ENCODE measurements around the gene TEAD4. TPM values are rescaled to one million over a fixed set of nuclear protein-coding genes. Genes with fewer than 3 reads are reported as not detected.

Gene TEAD4
- total and polyA plus RNA-seq, 3 donors from 2014 or later: 9.7 to 16.1 (median 10.9) TPM

- Histone ChIP-seq H3K27me3 (no peaks in the 10 kb centered on the region), H3K4me3 (no peak overlapping the region)
These were observed 79.8 kb downstream of the TEAD4 start for GRCh38 chr12:3038926-3039510.

DNA sequence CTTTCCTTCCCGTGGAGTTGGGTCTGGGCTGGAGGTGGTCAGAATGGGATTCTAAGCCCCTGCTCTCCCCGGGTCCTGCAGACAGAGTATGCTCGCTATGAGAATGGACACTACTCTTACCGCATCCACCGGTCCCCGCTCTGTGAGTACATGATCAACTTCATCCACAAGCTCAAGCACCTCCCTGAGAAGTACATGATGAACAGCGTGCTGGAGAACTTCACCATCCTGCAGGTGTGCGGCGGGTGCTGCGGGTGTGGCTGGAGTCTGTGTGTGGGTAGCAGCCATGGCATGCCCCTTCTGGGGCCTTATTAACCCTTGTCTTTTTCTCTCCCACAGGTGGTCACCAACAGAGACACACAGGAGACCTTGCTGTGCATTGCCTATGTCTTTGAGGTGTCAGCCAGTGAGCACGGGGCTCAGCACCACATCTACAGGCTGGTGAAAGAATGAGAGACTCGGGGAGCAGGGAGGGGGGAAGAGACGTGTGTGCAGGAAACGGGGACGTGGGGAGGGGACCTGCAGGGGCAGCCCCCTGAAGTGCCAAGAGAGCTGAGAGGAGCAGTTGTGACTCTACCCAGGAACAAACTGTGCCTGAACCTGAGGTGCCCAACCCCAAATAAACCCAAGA lies 80.9 kb downstream of the TEAD4 start:
- WGBS, 2 donors: 91 to 94% methylated on average over 15 of the region's 15 CpGs
- no peaks in the 10 kb centered on the region for H3K9me3 ChIP-seq
- intact Hi-C loops (cut with DNase I; ENCODE audit: low total_unique reads): no loop called here

More at GRCh38 chr12:3038926-3039510, 79.8 kb downstream of the TEAD4 start:
- TF ChIP-seq, protein P1, sequence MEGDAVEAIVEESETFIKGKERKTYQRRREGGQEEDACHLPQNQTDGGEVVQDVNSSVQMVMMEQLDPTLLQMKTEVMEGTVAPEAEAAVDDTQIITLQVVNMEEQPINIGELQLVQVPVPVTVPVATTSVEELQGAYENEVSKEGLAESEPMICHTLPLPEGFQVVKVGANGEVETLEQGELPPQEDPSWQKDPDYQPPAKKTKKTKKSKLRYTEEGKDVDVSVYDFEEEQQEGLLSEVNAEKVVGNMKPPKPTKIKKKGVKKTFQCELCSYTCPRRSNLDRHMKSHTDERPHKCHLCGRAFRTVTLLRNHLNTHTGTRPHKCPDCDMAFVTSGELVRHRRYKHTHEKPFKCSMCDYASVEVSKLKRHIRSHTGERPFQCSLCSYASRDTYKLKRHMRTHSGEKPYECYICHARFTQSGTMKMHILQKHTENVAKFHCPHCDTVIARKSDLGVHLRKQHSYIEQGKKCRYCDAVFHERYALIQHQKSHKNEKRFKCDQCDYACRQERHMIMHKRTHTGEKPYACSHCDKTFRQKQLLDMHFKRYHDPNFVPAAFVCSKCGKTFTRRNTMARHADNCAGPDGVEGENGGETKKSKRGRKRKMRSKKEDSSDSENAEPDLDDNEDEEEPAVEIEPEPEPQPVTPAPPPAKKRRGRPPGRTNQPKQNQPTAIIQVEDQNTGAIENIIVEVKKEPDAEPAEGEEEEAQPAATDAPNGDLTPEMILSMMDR (IDR thresholded peaks at IDR 0.05): no peak
- no peak for TF ChIP-seq POLR2A (IDR thresholded peaks at IDR 0.05)
- intact Hi-C loops (cut with DNase I; ENCODE audit: low total_unique reads): no loop called here
- WGBS, 2 donors: 91 to 93% methylated on average over 11 of the region's 11 CpGs
- no peak for DNase-seq
- Histone ChIP-seq H3K27ac (no peak overlapping the region), H3K36me3 (ENCODE audit: low read depth, missing control alignments) (no peaks in the 10 kb centered on the region), H3K9me3 (no peaks in the 10 kb centered on the region), H3K4me1 (no peaks in the 10 kb centered on the region)

GRCh38 chr12:3040663-3041544 lies 81.7 kb downstream of the TEAD4 start:
- Histone ChIP-seq H3K36me3 (ENCODE audit: low read depth, missing control alignments) (no peaks in the 10 kb centered on the region), H3K9me3 (no peaks in the 10 kb centered on the region), H3K4me1 (no peaks in the 10 kb centered on the region), H3K27me3 (no peaks in the 10 kb centered on the region), H3K4me3 (no peak overlapping the region), H3K27ac (no peak overlapping the region)
- WGBS, 2 donors: 77 to 89% methylated on average over 14 to 29 of the region's 29 CpGs
- intact Hi-C loops (cut with DNase I; ENCODE audit: low total_unique reads): no loop called here
- no peak for TF ChIP-seq POLR2A (IDR thresholded peaks at IDR 0.05)
- TF ChIP-seq, protein P1 (IDR thresholded peaks at IDR 0.05): no peak
- no peak for DNase-seq

More for the DNA sequence above, 80.9 kb downstream of the TEAD4 start:
- Histone ChIP-seq H3K27me3 (no peaks in the 10 kb centered on the region), H3K4me3 (no peak overlapping the region), H3K27ac (no peak overlapping the region), H3K4me1 (no peaks in the 10 kb centered on the region), H3K36me3 (ENCODE audit: low read depth, missing control alignments) (no peaks in the 10 kb centered on the region)
- TF ChIP-seq, protein P1 (IDR thresholded peaks at IDR 0.05): no peak
- TF ChIP-seq POLR2A (IDR thresholded peaks at IDR 0.05): no peak
- DNase-seq: no peak

DNA sequence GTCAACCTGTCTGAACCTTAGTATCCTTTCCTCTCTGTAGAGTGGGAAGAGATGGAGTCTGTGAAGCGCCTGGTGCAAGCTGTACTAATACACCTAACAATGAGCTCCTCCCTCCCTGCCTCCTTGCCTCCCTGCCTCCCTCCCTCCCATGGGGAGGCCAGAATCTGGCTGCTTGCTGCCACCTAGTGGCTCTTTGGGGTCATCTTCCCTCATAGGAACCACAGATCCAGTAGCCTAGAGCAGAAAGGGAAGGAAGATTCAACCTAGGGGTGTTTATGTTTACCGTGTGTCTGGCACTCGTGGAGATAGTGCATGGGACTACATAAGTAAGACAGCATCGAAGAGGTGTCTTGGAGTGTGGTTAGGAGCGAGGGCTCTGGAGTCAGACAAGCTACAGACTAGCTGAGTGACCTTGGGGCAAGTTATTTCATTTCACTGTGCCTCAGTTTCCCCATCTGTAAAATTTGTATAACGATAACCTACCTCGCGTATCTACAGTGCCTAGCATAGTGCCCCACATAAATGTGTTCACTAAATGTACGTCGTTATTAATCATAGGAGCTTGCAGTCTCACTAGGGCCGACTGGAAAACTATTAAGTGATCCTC lies 82.5 kb downstream of the TEAD4 start:
- Histone ChIP-seq H3K27ac (no peak overlapping the region), H3K36me3 (ENCODE audit: low read depth, missing control alignments) (no peaks in the 10 kb centered on the region), H3K4me3 (no peak overlapping the region), H3K27me3 (no peaks in the 10 kb centered on the region), H3K4me1 (no peaks in the 10 kb centered on the region), H3K9me3 (no peaks in the 10 kb centered on the region)
- no peak for TF ChIP-seq POLR2A (IDR thresholded peaks at IDR 0.05)
- TF ChIP-seq, protein P1 (IDR thresholded peaks at IDR 0.05): peak in 2 of 3 experiments; percentile 36 to 61
- intact Hi-C loops (cut with DNase I; ENCODE audit: low total_unique reads): no loop called here
- 72% methylated on average over 11 of the region's 11 CpGs for WGBS, 2 donors
- peak; percentile 76 for DNase-seq
